HEK293 (cell line): ENCODE data around the gene GRIK4.

Experiments
- ZNF223 ChIP-seq: fragments of 450-650 bp; formaldehyde crosslinking; IDR thresholded peaks from 2 replicates; pipeline ENCODE4 v1.5.1; 2016; ENCODE audit warnings: missing biosample characterization, missing genetic modification characterization
- ZNF791 ChIP-seq: fragments of 450-650 bp; formaldehyde crosslinking; IDR thresholded peaks from 2 replicates; pipeline ENCODE4 v1.5.1; 2016; ENCODE audit warnings: missing biosample characterization, missing genetic modification characterization
- TF ChIP-seq, protein P1 (sequence below): sonication (generic); formaldehyde crosslinking; IDR thresholded peaks from 2 replicates; pipeline ENCODE4 v1.8.1; 2022; ENCODE audit warnings: mild to moderate bottlenecking, moderate library complexity, missing genetic modification reagents
- TF ChIP-seq, protein P2 (sequence below): fragments of 450-650 bp; formaldehyde crosslinking; IDR thresholded peaks from 2 replicates; pipeline ENCODE4 v1.5.1; 2016; ENCODE audit warnings: missing biosample characterization, missing genetic modification characterization

DNA sequence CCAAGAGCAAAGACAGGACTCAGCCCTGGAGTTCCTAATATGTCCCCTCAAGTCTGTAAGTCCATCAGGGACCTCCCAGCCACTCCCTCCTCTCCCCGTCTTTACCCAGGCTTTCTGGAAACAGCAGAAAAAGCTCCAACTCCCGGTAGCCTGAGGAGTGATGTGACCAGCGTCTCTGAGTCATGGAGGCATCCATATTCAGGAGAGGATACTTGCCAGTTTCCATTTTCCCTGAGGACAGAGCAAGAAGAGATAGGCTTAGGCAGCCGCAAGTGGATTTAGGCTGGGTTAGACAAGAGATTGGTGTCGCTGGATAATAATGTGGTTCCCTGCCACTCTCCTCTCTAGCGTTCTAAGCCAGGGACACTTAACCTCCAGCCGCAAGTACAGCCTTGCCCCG lies 206.6 kb downstream of the GRIK4 start:
- TF ChIP-seq, protein P1, sequence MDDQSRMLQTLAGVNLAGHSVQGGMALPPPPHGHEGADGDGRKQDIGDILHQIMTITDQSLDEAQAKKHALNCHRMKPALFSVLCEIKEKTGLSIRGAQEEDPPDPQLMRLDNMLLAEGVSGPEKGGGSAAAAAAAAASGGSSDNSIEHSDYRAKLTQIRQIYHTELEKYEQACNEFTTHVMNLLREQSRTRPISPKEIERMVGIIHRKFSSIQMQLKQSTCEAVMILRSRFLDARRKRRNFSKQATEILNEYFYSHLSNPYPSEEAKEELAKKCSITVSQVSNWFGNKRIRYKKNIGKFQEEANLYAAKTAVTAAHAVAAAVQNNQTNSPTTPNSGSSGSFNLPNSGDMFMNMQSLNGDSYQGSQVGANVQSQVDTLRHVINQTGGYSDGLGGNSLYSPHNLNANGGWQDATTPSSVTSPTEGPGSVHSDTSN (CRISPR knock-in tag): no peak
- TF ChIP-seq ZNF791 (tag by site-specific recombination) (no peak), ZNF223 (tag by site-specific recombination) (no peak)
- TF ChIP-seq, protein P2, sequence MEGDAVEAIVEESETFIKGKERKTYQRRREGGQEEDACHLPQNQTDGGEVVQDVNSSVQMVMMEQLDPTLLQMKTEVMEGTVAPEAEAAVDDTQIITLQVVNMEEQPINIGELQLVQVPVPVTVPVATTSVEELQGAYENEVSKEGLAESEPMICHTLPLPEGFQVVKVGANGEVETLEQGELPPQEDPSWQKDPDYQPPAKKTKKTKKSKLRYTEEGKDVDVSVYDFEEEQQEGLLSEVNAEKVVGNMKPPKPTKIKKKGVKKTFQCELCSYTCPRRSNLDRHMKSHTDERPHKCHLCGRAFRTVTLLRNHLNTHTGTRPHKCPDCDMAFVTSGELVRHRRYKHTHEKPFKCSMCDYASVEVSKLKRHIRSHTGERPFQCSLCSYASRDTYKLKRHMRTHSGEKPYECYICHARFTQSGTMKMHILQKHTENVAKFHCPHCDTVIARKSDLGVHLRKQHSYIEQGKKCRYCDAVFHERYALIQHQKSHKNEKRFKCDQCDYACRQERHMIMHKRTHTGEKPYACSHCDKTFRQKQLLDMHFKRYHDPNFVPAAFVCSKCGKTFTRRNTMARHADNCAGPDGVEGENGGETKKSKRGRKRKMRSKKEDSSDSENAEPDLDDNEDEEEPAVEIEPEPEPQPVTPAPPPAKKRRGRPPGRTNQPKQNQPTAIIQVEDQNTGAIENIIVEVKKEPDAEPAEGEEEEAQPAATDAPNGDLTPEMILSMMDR (tag by site-specific recombination): no peak
